MM.1S (cell line): ENCODE measurements around the gene SKIDA1.

Experiments
- DNase-seq: peaks from one replicate; pipeline ENCODE4 v3.0.0-alpha.2; 2015
- H2AFZ ChIP-seq: fragments of 300-600 bp; sonication (generic); 2 replicates; pipeline ENCODE4 v1.6.0; 2016; ENCODE audit warnings: antibody characterized with exemption, low read length
- H3F3A ChIP-seq: fragments of 300-600 bp; sonication (generic); 2 replicates; pipeline ENCODE4 v1.6.1; 2016; ENCODE audit warnings: mild to moderate bottlenecking, antibody characterized with exemption, low read length, moderate library complexity, mixed read lengths; ENCODE audit not compliant: insufficient read depth
- H3K27ac ChIP-seq: fragments of 300-600 bp; sonication (generic); 2 replicates; pipeline ENCODE4 v1.5.1; 2016; ENCODE audit warnings: mild to moderate bottlenecking, low read length
- H3K27me3 ChIP-seq: fragments of 300-600 bp; sonication (generic); replicated peaks from 2 replicates; pipeline ENCODE4 v1.6.0; 2016; ENCODE audit warnings: low read length; ENCODE audit not compliant: insufficient read depth
- H3K36me3 ChIP-seq: fragments of 300-600 bp; sonication (generic); replicated peaks from 2 replicates; pipeline ENCODE4 v1.6.1; 2016; ENCODE audit warnings: mild to moderate bottlenecking, low read length, mixed read lengths; ENCODE audit not compliant: insufficient read depth
- H3K4me1 ChIP-seq: fragments of 300-600 bp; sonication (generic); 2 replicates; pipeline ENCODE4 v1.6.1; 2016; ENCODE audit warnings: low read length, mixed read lengths
- H3K4me2 ChIP-seq: fragments of 300-600 bp; sonication (generic); 2 replicates; pipeline ENCODE4 v1.6.0; 2016; ENCODE audit warnings: low read depth, low read length
- H3K4me3 ChIP-seq: fragments of 300-600 bp; sonication (generic); 2 replicates; pipeline ENCODE4 v1.5.1; 2016; ENCODE audit warnings: low read length, mixed read lengths
- H3K79me2 ChIP-seq: fragments of 300-600 bp; sonication (generic); 2 replicates; pipeline ENCODE4 v1.6.1; 2016; ENCODE audit warnings: mixed run types, low read length, mixed read lengths
- H3K9ac ChIP-seq: fragments of 300-600 bp; sonication (generic); 2 replicates; pipeline ENCODE4 v1.6.1; 2016; ENCODE audit warnings: low read length, mixed read lengths
- H3K9me2 ChIP-seq: fragments of 300-600 bp; sonication (generic); replicated peaks from 2 replicates; pipeline ENCODE4 v1.6.1; 2016; ENCODE audit warnings: mild to moderate bottlenecking, low read length, mixed read lengths; ENCODE audit not compliant: insufficient read depth
- H3K9me3 ChIP-seq: fragments of 300-600 bp; sonication (generic); replicated peaks from 2 replicates; pipeline ENCODE4 v1.6.1; 2016; ENCODE audit warnings: mild to moderate bottlenecking, low read length, mixed read lengths; ENCODE audit not compliant: insufficient read depth
- H4K20me1 ChIP-seq: fragments of 300-600 bp; sonication (generic); 2 replicates; pipeline ENCODE4 v1.6.1; 2016; ENCODE audit warnings: mild to moderate bottlenecking, low read length, moderate library complexity, mixed read lengths; ENCODE audit not compliant: insufficient read depth
- EZH2 ChIP-seq: fragments of 300-600 bp; sonication (generic); optimal IDR thresholded peaks from 2 replicates; pipeline ENCODE3; 2017; ENCODE audit warnings: low read depth, mild to moderate bottlenecking, antibody characterized with exemption, low read length, mixed read lengths
- EZH2phosphoT487 ChIP-seq: fragments of 300-600 bp; sonication (generic); IDR thresholded peaks from 2 replicates; pipeline ENCODE4 v1.6.1; 2018; ENCODE audit warnings: antibody characterized with exemption, low read length
- TF ChIP-seq, protein P1 (sequence below): fragments of 300-600 bp; sonication (generic); IDR thresholded peaks from 2 replicates; pipeline ENCODE4 v1.5.1; 2016; ENCODE audit warnings: antibody characterized with exemption, low read length, mixed read lengths

SKIDA1 gene

DNA sequence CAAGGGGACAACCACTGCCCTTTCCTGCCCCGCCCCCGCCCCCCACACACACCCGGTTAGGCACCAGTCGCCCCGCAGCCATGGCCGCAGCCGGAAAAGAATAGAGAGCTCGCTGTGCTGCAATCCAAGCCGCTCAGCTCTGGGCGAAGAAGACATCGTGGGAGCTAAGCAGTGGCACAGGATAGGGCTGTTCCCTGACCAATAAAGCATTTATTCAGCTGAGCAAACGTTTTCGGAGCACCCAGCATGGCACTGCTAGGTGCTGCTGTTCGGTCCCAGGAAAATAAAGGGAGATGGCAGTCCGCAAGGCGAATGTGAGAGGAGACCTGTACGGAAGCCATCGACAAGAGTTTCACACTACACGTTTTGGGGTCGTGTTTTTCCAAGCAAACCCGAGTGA, 18.3 kb downstream of the SKIDA1 start:
- Histone ChIP-seq H3K36me3 (no peaks in the 10 kb centered on the region), H3K27ac (no peak overlapping the region), H3K4me3 (no peak overlapping the region), H3K9ac (no peak overlapping the region), H3F3A (no peaks in the 10 kb centered on the region), H3K79me2 (no peaks in the 10 kb centered on the region), H2AFZ (no peak overlapping the region), H3K9me3 (no peaks in the 10 kb centered on the region), H3K4me1 (no peaks in the 10 kb centered on the region), H3K9me2 (no peaks in the 10 kb centered on the region), H3K4me2 (no peak overlapping the region), H4K20me1 (no peaks in the 10 kb centered on the region), H3K27me3 (no peaks in the 10 kb centered on the region)
- DNase-seq, result no peak
- TF ChIP-seq, protein P1, sequence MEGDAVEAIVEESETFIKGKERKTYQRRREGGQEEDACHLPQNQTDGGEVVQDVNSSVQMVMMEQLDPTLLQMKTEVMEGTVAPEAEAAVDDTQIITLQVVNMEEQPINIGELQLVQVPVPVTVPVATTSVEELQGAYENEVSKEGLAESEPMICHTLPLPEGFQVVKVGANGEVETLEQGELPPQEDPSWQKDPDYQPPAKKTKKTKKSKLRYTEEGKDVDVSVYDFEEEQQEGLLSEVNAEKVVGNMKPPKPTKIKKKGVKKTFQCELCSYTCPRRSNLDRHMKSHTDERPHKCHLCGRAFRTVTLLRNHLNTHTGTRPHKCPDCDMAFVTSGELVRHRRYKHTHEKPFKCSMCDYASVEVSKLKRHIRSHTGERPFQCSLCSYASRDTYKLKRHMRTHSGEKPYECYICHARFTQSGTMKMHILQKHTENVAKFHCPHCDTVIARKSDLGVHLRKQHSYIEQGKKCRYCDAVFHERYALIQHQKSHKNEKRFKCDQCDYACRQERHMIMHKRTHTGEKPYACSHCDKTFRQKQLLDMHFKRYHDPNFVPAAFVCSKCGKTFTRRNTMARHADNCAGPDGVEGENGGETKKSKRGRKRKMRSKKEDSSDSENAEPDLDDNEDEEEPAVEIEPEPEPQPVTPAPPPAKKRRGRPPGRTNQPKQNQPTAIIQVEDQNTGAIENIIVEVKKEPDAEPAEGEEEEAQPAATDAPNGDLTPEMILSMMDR, result no peak
- no peak for TF ChIP-seq EZH2phosphoT487
- TF ChIP-seq EZH2, result no peak

DNA sequence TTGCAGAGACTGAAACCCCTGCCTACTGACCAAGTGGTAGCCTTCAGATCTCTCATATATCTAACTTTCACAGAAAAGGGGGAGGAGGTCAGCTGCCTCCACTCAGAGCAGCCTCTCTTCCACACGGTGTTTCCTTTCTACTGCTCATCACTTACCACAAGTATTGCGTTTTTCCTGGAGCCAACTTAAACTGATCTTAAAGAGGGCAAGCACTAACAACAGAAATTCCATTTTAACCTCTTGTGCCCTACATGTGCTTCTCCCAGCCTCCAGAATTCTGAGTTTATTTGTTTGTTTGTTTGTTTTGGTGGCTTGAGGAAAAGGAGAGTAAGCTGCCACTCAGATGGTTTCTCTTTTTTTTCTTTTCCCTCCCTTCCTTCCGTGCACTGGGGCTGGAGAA, 19.1 kb downstream of the SKIDA1 start:
- no peaks in the 10 kb centered on the region for H3K4me1 ChIP-seq
- no peak overlapping the region for H3K4me3 ChIP-seq
- no peak overlapping the region for H3K27ac ChIP-seq
- DNase-seq, result no peak
- no peaks in the 10 kb centered on the region for H3F3A ChIP-seq
- H3K36me3 ChIP-seq, result no peaks in the 10 kb centered on the region
- TF ChIP-seq, protein P1, result no peak
- TF ChIP-seq EZH2phosphoT487 (no peak), EZH2 (no peak)
- no peak overlapping the region for H3K9ac ChIP-seq
- H3K9me2 ChIP-seq, result no peaks in the 10 kb centered on the region
- no peaks in the 10 kb centered on the region for H3K79me2 ChIP-seq
- H3K4me2 ChIP-seq, result no peak overlapping the region
- H4K20me1 ChIP-seq, result no peaks in the 10 kb centered on the region
- H2AFZ ChIP-seq, result no peak overlapping the region
- H3K27me3 ChIP-seq, result 0 out of 2 replicates have a peak, but pooled peaks cover 5% of the 10 kb centered on the region
- H3K9me3 ChIP-seq, result no peaks in the 10 kb centered on the region

DNA sequence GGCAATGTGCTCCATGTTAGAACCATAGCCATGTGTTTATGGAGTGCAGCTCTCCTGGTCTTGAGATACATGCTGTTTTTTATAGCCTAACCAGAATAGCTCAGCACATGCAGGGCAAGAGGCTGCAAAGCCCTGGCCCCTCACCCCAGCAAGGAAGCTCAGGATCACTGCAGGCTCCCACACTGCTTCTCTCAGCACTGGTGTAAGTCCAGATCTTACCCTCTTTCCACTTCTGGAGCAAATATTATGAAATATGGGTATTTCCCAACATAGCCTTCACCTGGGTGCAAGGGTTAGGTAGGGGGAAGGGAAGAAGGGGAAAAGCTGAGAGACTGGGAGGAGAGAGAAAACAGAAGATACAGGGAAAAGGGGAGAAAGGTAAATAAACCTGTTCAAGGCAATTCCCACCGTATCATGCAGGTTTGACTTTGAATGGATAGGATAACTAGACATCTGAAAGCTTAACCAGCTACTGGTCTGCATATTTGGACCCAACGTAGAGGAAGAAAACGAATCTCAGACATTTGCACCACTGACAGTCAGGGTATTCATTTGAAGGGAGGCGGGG, 19.7 kb downstream of the SKIDA1 start:
- no peak overlapping the region for H3K9ac ChIP-seq
- no peak for DNase-seq
- H4K20me1 ChIP-seq, result no peaks in the 10 kb centered on the region
- H3K36me3 ChIP-seq, result no peaks in the 10 kb centered on the region
- no peak overlapping the region for H3K27ac ChIP-seq
- H3F3A ChIP-seq, result no peaks in the 10 kb centered on the region
- H3K4me3 ChIP-seq, result no peak overlapping the region
- no peak for TF ChIP-seq EZH2
- TF ChIP-seq EZH2phosphoT487, result no peak
- TF ChIP-seq, protein P1, result no peak
- H3K4me2 ChIP-seq, result no peak overlapping the region
- H3K27me3 ChIP-seq, result peaks cover 6% of the 10 kb centered on the region; the same call in 1 of the 2 replicates
- H3K79me2 ChIP-seq, result no peaks in the 10 kb centered on the region
- no peaks in the 10 kb centered on the region for H3K4me1 ChIP-seq
- H2AFZ ChIP-seq, result no peak overlapping the region
- H3K9me2 ChIP-seq, result no peaks in the 10 kb centered on the region
- H3K9me3 ChIP-seq, result no peaks in the 10 kb centered on the region
